ENCODE measurements around the gene SFTPA1.
"Not testable (repeated sequence)": the region's sequence is repeated elsewhere in the genome, so short reads cannot be mapped to it uniquely, and the experiment has no call there.

Gene SFTPA1

DNA sequence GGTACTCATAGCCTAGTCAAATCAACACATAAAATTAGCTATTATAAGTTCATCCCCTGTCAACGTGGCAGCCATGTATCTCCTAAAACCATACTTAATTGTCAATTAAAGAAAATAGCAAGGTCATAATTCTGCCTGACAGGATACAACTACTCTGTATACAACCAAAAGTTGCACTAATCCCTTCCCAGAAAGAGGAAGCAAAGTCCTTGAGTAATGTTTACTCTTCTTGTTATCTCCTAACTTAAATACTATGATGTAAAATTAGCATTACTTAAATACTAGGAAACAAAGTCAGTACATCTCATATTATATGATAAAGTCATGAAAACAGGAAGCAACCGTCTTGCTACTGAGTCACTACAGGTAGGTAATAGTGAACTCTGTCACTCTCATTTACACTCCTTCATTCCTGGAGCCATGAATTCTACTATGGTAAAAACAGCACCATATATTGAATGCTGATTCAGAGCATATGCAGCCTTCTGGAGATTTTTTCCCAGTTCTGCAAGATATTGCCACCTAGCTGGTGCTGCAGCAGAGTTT is 26.0 kb downstream of the SFTPA1 start:
- H3K27ac ChIP-seq (ENCODE audit: insufficient read depth, low read depth, low read length, poor library complexity, severe bottlenecking); H3K36me3 ChIP-seq (ENCODE audit: control insufficient read depth, insufficient read depth, low read length); H3K9me3 ChIP-seq (ENCODE audit: control insufficient read depth, low read length); H3K4me3 ChIP-seq (ENCODE audit: insufficient read depth, low read depth, low read length); H3K27me3 ChIP-seq (ENCODE audit: control insufficient read depth, insufficient read depth, low read length, poor library complexity, severe bottlenecking); H3K4me1 ChIP-seq (ENCODE audit: control insufficient read depth, insufficient read depth, low read length): not testable (repeated sequence)
- 95% methylated on average over 1 to 2 of the region's 2 CpGs for WGBS, 2 experiments

DNA sequence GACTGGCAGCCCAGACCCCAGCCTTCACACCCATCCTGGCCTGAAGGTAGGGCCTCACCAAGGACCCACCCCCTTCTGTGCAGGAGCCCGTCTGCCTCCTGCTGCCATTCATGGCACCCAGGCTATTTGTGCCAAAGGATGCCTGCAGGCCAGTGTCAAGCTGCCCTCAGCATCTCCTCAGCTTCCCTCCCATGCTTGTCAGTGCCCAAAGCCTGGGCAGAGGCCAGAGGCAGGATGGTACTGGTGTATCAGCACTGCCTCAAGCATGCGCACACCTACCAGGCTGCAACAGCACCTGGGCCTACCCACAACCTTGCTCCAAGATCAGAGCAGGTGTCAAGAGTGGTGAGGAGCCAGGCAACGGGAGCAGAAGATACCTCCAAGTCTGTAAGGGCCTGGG is 27.6 kb downstream of the SFTPA1 start:
- 90 to 93% methylated on average over 3 of the region's 3 CpGs for WGBS, 2 experiments
- Histone ChIP-seq H3K4me3 (ENCODE audit: insufficient read depth, low read depth, low read length) (no peak overlapping the region), H3K4me1 (ENCODE audit: control insufficient read depth, insufficient read depth, low read length) (no peaks in the 10 kb centered on the region), H3K36me3 (ENCODE audit: control insufficient read depth, insufficient read depth, low read length) (no peaks in the 10 kb centered on the region), H3K27ac (ENCODE audit: insufficient read depth, low read depth, low read length, poor library complexity, severe bottlenecking) (no peak overlapping the region), H3K27me3 (ENCODE audit: control insufficient read depth, insufficient read depth, low read length, poor library complexity, severe bottlenecking) (no peaks in the 10 kb centered on the region), H3K9me3 (ENCODE audit: control insufficient read depth, low read length) (no peaks in the 10 kb centered on the region)

DNA sequence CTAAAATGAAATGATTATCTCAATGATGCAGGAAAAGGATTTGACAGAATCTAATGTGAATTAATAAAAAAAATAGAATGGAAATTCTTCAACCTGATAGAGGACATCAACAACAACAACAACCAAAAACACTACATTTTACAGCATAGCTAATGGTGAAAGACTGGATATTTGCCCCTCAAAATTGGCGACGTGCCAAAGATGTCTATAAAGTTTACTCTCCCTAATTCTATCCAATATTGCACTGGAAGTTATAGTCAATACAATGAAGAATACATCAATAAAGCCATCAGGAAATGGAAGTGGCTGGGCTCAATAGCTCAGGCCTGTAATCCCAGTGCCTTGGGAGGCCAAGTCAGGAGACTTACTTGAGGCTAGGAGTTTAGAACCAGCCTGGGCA is 42.0 kb downstream of the SFTPA1 start:
- H3K4me1 ChIP-seq (ENCODE audit: control insufficient read depth, insufficient read depth, low read length) = not testable (repeated sequence)

DNA sequence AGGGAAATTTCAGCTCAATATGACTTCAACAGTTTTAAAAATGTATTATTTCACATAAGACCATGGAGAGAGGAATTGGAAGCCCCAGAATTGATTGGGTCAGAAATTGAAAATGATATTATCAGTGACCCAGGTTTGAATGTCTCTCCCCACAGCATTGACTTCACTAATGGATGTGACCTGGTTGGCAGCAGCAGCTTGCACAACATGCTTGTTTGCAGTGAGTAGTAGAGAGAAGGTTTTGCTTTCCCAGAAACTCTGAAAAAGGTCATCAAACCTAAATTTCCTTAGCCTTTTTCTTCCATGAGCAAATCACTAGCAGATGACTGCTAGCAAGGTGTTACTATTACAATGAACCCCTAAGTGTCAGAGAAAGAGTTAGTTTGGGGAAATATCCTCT is 52.5 kb downstream of the SFTPA1 start:
- not testable (repeated sequence) for H3K9me3 ChIP-seq (ENCODE audit: control insufficient read depth, low read length); H3K36me3 ChIP-seq (ENCODE audit: control insufficient read depth, insufficient read depth, low read length); H3K27me3 ChIP-seq (ENCODE audit: control insufficient read depth, insufficient read depth, low read length, poor library complexity, severe bottlenecking); H3K27ac ChIP-seq (ENCODE audit: insufficient read depth, low read depth, low read length, poor library complexity, severe bottlenecking); H3K4me1 ChIP-seq (ENCODE audit: control insufficient read depth, insufficient read depth, low read length); H3K4me3 ChIP-seq (ENCODE audit: insufficient read depth, low read depth, low read length)

More for the DNA sequence above, 42.0 kb downstream of the SFTPA1 start:
- not testable (repeated sequence) for H3K36me3 ChIP-seq (ENCODE audit: control insufficient read depth, insufficient read depth, low read length); H3K27ac ChIP-seq (ENCODE audit: insufficient read depth, low read depth, low read length, poor library complexity, severe bottlenecking); H3K9me3 ChIP-seq (ENCODE audit: control insufficient read depth, low read length); H3K27me3 ChIP-seq (ENCODE audit: control insufficient read depth, insufficient read depth, low read length, poor library complexity, severe bottlenecking); H3K4me3 ChIP-seq (ENCODE audit: insufficient read depth, low read depth, low read length)
- 100% methylated on average over 2 of the region's 2 CpGs for WGBS, 2 experiments

DNA sequence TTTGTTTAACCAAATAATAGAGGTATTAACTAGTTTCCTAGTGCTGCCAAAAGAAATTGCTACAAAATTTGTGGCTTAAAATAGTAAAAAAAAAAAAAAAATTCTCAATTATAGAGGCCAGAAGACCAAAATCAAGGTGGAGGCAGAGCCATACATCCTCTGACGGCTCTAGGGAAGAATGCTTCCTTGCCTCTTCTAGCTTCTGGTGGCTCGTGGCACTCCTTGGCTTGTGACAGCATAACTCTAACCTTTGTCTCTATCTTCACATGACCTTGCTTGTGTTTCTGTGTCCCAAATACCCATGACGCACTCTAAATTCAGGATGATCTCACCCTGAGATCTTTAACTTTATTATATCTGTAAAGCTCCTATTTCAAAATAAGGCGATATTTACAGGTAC is 53.9 kb downstream of the SFTPA1 start:
- not testable (repeated sequence) for H3K9me3 ChIP-seq (ENCODE audit: control insufficient read depth, low read length); H3K4me3 ChIP-seq (ENCODE audit: insufficient read depth, low read depth, low read length); H3K4me1 ChIP-seq (ENCODE audit: control insufficient read depth, insufficient read depth, low read length); H3K27ac ChIP-seq (ENCODE audit: insufficient read depth, low read depth, low read length, poor library complexity, severe bottlenecking); H3K36me3 ChIP-seq (ENCODE audit: control insufficient read depth, insufficient read depth, low read length); H3K27me3 ChIP-seq (ENCODE audit: control insufficient read depth, insufficient read depth, low read length, poor library complexity, severe bottlenecking)
- WGBS, 2 experiments = 93 to 95% methylated on average over 4 of the region's 4 CpGs

Measured in ectodermal cell (in vitro differentiated cells).